GM19351 (cell line): ENCODE measurements around the gene MVB12B.
"Not testable (repeated sequence)": the region's sequence is repeated elsewhere in the genome, so short reads cannot be mapped to it uniquely, and the experiment has no call there.

Experiments
- ATAC-seq: cut with Tn5 transposase; IDR thresholded peaks from one replicate; pipeline ENCODE4 v1.9.1; 2021; ENCODE audit warnings: mild to moderate bottlenecking, moderate library complexity; ENCODE audit not compliant: unreplicated experiment

The MVB12B gene

GRCh38 chr9:126326228-126327005, at the start of gene MVB12B:
Gene MVB12B, plus strand, starts transcription at chr9:126326829. Its CDS starts 101 bp downstream, at chr9:126326930.
- no peak for ATAC-seq

- no peak for ATAC-seq
Observed at GRCh38 chr9:126283799-126284465, 42.7 kb upstream of the MVB12B start.

- not testable (repeated sequence) for ATAC-seq
Observed at GRCh38 chr9:126285652-126286051, 41.0 kb upstream of the MVB12B start.

GRCh38 chr9:126287166-126287866, 39.3 kb upstream of the MVB12B start:
- no peak for ATAC-seq

- no peak for ATAC-seq
Observed at GRCh38 chr9:126290871-126291270, 35.8 kb upstream of the MVB12B start.

- no peak for ATAC-seq
Observed at GRCh38 chr9:126291925-126292324, 34.7 kb upstream of the MVB12B start.

- no peak for ATAC-seq
Observed at GRCh38 chr9:126292736-126293521, 33.7 kb upstream of the MVB12B start.

- no peak for ATAC-seq
Observed at GRCh38 chr9:126293522-126293889, 33.1 kb upstream of the MVB12B start.

- ATAC-seq, result no peak
Observed at GRCh38 chr9:126294331-126295081, 32.1 kb upstream of the MVB12B start.

- no peak for ATAC-seq
Observed at GRCh38 chr9:126295082-126295477, 31.5 kb upstream of the MVB12B start.

GRCh38 chr9:126295516-126295915, 31.1 kb upstream of the MVB12B start:
- ATAC-seq, result no peak

GRCh38 chr9:126295936-126296600, 30.6 kb upstream of the MVB12B start:
- ATAC-seq, result no peak

GRCh38 chr9:126296687-126297086, 29.9 kb upstream of the MVB12B start:
- ATAC-seq, result no peak

- ATAC-seq, result no peak
Observed at GRCh38 chr9:126297661-126298060, 29.0 kb upstream of the MVB12B start.

- ATAC-seq, result no peak
Observed at GRCh38 chr9:126298063-126298801, 28.4 kb upstream of the MVB12B start.

GRCh38 chr9:126299706-126300276, 26.8 kb upstream of the MVB12B start:
- no peak for ATAC-seq

GRCh38 chr9:126301196-126301595, 25.4 kb upstream of the MVB12B start:
- ATAC-seq, result no peak

- ATAC-seq, result no peak
Observed at GRCh38 chr9:126301985-126302603, 24.5 kb upstream of the MVB12B start.
